Activated T-cell treated with anti-CD3 and anti-CD28 coated beads, Interleukin-2, amount 50 U/mL, for 1 hour (primary cell): ENCODE results near the gene IL34.
A peak's percentile ranks its signal among the peaks of the same experiment; 100 is the strongest.

Experiments
- DNase-seq: peaks from one replicate; pipeline ENCODE4 v3.0.0-alpha.2; 2020

IL34 gene

DNA sequence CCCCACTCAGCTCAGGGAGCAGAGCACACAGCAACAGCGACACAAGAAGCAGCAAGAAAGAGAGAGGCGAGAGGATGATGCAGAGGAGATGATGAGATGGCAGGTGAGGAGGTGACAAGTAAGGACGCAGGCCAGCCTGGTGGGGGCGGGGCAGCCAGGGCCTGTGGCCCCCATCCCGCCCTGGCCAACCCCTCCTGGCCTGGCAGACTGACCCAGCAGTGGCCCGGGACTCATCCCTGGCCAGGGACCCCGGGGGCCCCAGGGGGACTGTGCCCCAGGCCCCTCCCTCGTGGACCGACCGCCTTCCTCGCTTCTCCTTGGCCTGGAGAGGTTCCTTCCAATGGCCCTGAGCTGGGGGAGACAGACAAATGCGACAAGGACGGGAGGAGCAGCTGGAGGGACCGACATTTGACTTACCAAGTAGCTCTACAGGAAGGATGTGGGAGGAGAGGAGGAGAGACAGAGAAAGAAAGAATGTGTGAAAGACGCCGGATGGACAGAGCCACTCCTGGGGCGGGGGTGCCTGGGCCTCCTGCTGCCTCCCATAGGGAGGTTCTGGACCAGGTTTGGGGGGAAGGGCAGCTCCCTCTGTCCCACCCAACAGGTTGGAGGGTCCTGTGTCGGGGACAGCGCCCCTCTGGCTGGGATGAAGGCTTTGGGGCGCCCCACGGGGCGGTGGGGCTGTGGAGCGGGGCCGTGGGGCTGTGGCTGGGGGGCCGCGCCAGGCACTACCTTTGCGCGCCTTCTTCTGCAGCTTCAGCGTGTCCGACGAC is 32.7 kb downstream of the IL34 start:
- no peak for DNase-seq

DNA sequence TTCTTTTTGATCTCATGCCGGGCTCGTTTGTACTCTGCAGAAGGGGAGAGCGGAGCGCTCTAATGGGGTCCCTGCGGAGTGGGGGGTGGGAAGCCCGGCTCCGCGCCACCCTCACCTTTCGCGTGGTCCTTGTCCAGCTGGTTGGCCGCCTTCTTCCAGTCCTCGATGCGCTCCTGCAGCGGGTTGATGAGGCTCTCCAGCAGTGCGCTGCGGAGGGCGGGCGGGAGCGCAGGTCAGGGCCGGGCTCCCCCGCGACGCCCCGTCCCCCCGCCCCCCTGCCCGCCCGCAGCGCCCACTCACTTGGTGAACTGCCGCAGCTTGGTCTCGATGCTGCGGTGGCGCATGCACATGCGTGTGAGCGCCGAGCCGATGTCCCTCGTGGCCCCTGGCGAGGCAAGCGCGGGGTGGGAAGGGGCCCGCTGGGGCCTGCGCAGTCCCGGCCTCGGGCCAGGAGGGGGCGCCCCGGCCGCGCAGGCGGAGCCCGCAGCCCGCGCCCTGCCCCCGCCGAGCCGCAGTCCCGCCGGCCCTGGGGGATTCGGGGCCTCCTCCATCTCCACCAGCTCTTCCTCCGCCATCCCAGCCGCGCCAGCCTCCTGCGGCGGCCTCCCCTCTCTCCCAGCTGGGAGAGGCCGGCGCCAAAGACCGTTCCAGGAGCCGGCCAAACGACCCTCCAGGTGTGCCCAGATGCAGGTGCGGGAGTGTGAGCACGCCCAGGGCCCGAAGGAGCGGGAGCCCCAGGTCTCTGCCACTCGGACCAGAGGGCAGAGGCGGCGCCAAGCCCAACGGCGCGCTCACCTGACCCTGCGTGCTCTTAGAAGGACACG is 33.5 kb downstream of the IL34 start:
- DNase-seq, result no peak

DNA sequence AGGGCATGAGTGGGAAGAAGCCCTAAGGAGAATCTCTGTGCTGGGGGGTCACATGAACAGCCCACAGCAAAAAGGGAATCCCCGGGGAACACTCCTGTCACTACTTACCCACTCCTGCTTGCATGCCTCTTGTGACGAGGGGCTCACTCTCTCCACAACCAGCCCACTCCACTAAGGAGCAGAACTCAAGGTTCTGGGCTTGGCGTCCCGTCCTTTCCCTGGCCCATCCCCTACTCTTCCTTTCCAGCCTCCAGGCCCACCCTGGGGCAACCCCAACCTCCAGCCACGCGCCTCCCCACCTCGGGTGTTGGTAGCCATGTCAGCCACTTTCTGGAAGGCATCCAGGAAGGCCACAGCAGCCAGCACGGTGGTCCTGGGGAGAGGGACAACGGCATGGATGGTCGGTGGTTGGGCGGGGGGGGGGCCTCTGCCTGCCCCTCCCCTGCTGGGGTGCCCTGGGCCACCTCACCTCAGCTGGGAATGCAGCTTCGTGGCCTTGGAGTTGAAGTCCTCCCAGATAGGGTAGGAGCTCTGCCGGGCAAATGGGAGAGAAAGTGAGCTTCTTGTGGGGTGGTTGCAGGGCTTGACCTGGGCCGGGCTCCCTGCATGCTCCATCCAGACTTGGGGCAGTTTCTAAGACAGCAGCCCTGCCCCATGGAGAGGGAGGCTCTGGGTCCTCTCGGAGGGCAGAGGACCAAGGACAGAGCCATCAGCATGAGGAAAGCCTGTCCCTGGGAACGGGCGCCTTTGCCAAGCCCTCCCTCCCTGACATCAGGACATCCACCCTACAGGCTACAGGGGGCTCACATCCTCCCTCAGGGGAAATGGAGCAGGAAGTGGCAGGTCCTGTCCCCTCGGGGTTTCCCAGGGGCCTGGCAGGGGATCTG is 34.4 kb downstream of the IL34 start:
- DNase-seq, result no peak

DNA sequence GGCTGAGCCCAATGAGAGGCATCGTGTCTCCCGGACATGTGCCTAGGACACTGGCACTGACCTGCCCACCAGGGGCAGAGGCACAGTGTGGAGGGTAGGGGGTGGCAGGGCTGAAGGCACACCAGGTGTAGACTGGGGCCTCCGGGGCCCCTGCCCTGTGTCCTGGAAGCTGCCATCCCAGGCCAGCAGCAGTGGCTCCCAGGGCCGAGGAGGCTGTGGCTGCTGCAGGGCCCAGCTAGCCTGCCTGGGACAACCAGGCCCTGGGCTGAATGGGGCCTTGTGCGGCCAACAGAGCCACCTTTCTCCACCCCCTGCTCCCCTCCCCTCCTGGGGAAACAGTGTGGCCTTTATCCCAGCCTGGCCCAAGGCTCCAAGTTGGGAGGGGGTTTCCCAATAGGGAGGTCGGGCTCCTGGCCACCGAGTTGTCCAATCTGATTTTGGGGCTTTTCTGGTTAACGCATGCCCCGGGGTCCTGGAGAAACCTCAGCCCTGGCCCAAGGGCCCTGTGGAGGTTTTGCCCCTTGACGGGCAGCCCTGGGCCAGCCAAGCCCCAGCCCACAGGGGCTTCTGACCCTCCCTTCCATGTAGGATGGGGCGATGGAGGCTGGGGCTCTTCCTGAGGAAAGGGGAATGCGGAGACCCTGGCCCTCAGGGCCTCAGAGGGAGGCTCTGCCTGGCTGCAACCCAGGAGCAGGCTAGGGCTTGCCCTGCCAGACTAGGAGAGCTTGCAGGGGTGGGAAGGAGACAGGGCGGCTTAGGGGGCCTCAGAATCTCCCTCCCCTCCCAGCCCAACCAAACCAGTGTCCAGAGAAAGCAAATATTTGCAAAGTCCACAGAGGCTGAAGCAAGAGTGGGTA is 35.3 kb downstream of the IL34 start:
- DNase-seq, result no peak

DNA sequence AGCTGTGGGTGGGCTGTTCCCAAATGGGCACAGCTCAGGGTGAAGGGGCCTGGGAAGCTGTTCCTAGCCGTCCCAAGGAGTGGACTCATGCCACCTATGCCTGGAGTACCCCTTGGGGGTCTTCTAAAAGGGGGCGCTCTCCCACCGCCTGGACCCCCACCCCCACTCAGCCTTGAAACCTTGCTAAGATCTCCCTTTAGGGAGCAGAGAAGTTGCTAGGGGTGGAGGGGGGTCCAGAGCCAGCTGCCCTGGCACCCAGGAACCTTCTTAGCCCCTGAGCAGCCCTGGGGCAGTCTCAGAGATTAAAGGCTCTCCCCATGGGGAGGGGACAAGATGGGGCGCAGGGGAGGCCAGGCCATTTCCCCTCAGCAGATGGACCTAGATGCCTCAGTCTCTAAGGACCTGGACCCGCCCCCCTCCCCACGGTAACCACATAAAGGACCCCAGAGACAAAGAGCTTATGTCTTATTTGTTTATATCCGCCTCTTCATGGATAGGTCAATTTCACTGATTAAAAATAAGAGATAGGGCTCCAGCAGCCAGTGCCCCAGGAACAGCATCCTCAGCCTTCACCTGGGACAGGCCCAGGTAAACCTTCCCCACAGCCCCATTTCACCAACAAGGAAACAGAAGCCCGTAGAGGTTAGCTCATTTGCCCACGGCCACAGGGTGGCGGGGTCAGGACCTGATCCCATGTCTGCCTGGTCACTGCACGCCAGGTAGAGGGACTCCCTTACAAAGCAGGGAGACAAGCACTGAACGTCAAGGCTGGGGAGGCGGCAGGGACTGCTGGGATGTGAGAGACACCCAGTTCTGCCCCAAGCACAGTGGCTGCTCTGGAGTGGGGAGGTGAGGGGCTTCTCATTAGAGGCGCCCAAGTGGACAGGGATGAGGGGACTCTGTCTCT is 36.1 kb downstream of the IL34 start:
- no peak for DNase-seq

DNA sequence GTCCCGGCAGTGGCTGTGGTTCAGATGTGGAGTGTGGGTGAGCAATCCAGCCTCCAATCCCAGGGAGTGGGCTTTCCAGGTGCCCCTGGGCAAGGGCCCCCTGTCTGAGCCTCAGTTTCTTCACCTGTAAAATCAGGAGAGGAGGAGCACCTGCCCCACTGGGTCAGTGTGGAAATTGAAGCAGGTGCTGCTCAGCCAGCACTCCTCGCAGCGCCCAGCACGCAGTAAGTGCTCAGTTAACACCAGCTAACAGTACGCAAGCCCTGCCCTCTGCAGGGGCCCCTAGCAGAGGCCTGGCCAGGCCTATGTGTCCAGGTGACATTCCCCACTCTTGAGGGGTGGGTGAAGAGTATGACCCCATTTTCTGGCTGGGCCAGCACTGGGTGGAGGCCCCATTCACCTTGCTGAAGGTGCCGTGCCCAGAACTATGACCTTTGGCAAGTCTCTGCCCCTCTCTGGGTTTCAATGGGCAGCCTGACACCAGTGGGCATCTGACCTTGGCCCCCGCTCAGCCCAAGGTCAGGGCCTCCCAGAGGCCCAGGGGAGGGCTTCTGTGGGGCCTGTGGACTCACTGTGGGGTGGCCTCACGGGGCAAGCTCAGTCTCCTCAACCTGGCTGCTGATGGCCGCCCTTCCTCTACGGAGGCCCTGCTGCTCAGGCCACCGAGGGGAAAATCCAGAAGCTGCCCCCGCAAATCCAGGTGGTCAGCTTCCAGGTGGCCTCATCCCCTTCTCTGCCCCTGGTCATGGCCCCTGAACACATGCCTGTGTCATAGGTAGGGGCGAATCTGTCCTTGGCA is 37.0 kb downstream of the IL34 start:
- no peak for DNase-seq

DNA sequence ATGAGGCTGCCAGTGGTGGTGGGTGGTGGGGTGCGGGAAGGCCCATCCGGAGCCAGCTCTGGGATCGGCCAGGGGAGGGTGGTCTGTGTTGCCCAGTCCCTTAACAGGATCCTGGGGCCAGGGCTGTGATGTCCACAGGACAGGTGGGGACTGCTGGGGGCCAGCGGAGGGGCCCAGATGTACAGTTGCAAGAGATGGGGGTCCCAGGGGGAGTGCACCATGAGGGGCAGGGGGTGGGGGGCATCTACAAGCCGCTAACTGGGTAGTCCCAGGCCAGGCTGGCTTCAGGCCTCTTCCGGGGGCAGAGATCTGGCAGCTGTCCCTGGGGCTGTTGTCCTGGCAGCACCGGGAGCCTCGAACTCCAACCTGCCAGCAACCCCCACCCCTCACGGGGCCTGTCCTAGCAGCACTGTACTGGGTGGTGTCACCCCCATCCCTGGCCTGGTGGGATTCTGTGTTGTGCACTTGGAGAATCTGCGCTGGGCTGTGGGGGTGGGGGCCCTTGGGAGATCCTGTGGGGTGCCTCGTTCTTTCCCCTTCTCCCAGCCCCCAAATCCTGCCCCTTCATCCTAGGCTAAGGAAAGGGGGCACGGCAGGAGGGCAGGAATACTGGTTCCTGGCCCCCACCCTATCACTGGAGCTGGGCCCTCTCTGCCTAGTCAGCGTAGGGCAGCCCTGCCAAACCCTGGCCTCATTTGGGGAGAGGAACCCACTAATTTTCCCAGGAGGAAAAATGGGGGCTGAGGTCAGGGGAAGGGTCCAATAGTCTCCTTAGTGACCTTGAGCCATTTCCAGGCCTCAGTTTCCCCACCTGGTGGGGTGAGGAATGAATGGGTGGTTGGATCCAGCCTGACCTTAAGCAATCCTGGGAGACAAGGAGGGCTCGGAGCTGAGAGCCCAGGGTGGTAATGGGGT is 38.0 kb downstream of the IL34 start:
- DNase-seq, result no peak

DNA sequence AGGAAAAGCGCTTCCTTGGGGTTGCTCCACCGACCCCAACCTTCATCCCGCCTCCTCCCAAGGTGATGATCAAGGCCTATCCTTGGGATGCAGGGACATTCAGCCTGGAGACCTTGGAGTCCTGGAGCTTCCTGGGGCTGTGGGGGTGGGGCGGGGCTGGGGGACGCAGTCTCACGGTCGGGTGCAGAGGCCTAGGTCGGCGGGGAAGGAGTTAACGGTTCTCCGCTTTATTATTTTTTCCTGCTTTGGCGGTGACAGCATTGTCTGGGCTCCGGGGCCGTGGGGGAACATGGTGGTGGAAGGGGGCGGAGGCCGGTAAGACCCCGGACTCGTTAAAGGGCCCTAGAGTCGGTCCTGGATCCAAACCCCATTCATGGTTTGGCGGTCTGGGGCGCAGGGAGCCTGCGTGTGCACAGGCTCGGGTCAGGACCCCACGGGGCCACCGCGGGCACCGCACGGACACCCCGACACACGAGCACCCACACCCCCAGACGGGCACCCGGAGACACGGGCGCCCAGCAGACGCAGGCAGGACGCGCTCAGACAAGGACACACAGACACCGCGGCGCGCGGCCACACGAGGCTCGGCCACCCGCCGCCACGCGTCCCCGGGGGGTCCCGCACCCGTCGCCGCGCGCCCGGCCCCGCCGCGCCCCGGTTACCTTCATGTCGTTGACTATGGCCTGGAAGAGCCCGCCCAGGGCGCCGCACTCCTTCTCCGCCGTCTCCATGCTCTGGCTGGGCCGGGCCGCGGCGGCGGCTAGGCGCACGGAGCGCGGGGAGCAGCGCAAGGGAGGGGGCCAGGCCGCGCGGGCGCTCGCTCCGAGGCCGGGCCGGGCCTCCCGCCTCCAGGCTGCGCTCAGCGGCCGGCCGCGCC is 38.9 kb downstream of the IL34 start:
- no peak for DNase-seq

DNA sequence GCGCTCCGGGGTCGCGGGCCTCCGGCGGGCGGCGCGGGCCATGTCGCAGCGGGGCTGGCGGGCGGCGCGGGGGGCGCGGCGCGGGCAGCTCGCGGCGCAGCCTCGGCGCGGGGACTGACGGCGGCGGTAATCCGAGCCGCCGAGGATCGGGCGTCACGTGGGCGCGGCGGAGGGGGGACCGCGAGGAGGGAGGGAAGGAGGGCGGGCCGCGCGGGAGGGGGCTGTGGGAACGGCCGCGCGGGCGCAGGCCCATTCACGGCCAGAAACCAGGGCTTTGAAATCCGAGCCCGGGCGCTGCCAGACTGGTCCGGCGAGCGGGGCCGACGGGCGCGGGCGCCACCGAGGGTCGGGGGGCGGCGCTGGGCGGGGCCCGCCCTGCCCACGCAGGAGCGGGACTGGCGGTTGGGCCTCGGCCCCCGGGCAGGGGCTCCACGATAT is 39.6 kb downstream of the IL34 start, which contains the start of gene MTSS2:
MTSS2 (minus strand) TSS at position 116 of the 438 bp plus-strand sequence. CDS start 262 bp downstream, outside the sequence.
- DNase-seq, result peak; percentile 41

DNA sequence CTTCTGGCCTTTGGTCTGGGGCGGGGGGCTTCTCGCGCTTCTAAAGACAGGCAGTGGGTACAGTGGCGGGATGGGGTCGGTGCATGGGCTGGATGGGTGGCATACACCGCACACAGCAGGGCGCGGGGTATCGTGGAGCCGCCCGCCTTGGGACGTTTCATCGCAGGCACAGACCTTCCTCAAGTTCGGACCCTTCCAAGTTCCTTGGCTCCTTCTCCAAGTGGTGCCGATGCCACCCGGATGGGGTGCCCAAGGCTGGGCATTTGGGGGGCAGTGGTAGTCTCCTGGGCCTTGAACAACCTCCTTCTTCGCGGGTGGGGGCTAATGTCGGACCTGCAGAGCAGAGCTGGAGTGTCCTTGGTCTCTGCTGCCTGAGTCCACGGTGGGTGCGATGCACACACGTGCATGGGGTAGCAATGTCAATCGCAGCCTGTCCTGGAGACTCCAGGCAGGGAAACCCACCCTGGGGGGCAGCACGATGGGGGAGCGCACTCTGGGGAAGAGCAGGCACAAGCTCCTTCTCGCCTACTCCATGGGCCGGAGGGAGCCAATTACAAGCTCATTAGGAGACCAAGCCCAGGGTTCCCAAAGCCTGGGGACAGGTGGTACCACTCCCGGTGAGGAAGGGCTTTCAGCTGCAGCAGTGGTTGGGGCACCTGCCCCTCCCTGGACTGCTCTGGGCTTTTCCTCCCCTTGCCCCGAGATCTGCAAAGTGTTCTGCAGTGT is 40.2 kb downstream of the IL34 start:
- no peak for DNase-seq

DNA sequence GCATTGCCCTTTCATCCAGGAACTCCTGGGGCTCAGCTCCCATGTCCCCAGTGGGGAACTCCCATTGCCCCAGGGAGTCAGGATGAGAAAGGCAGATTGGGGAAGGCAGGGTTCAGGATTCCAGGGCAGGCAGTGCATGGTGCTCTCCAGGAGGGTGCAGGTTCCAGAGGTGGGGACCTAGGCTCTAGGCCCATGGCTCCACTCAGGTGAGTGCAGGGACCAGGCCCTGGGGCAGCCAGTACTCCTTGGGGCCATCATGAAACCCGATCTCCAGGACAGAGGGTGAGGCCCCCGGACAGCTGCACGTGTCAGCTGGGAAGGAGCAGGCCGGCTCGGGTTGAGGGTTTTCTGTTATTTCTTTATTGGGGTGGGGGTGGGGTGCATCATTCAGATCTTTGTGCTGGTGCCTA is 40.7 kb downstream of the IL34 start:
- DNase-seq, result no peak

DNA sequence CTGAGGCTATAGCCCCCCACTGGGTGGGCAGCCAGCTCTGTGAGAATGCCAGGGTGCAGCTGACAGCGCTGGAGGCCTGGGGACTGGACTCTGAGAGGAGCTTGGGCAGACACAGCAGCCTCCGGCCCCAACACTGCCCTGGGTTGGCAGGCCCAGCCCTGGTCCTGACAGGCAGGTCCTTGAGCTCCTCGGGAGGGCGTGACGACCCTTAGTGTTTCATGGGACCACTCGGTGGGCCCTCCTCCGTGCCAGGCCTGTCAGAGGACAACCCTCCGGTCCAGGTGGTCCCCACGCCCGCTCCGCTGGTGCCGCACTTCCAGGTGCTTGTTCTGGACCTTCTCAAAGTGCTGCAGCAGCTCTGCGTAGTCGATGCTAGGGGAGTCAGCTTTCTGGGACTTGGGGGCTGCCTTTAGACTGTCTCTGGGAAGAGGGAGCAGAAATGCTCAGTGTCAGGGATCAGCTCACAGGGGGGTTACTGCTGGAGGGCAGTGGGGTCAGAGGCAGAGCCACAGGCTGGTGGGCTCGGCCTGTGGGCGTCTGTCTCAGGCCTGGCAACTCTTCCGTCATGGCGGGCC is 41.4 kb downstream of the IL34 start:
- DNase-seq, result no peak

DNA sequence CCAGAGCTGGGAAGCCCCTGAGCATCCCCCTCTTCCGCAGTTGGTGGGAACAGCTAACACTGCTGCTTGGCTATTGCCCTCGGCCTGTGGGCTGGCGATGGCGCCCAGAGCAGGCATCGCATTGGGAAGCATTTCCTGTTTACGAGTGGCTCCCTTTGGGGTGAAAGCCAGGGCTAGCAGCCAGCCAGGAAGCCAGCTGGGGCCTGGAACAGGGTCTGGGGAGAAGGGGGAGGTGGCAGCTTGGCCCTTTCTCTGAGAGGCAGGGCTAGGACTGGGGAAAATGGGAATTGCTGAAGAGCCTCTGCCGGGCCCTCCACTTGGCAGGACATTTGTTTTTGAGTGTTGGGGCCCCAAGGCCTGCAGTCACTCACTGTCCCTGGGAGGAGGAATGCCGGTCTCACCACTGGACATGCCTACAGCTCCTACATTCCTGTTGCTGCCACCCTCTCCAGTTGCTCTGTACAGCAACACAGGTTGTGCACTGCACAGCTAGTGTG is 41.9 kb downstream of the IL34 start:
- DNase-seq, result no peak

DNA sequence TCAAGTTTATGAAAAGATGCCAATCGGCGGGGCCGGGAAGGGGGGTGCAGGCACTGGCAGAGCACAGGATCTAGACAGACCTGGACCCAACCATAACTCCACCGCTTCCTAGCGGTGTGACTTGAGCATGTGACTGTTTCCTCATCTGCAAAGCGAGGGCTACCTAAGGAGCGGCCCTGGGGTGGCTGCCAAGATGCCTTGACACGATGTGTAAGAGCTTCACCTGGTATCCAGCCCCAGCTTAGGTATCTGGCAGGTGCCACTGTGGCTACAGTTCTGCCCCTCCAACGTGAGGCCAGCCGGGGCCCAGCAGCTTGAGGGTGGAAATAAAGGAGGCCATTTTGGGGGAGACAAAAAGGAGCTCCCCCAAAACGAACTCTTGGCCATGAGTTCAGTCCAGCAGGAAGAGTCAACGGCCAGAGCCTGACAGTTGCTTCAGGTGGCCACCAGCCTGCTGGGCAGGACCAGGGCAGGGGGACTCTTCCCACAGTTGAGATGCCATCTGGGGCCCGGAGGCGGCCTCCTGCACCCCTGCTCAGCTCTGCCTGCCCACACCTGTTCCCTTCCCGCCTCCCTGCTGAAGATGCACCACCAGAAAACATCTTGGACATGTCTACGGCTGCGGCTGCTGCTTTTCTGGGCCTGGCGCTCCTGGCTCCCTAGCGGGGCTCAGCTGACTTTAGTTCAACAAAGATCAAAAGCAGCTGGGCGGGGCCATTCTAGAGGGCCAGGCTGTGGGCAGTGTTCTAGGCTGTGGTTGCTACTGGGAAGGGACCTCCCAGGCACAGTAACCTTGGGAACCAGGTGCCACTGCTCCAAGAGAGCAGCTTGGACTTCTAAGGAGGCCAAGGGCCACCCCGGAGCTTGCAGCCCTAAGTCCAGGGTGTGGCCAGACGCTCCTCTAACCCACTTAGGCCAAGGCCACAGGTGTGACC is 42.9 kb downstream of the IL34 start:
- no peak for DNase-seq
